Loucy (cell line): ENCODE measurements around the gene OLFML1.

Experiments used
- H2AFZ ChIP-seq: fragments of 200-600 bp; sonication (generic); 2 replicates; pipeline ENCODE4 v1.6.0; 2016; ENCODE audit warnings: antibody characterized with exemption, mild to moderate bottlenecking, low read length, moderate library complexity
- H3F3A ChIP-seq: fragments of 200-600 bp; 2 replicates; pipeline ENCODE4 v1.6.0; 2016; ENCODE audit warnings: antibody characterized with exemption, low read depth, mild to moderate bottlenecking
- H3K27me3 ChIP-seq: fragments of 200-600 bp; sonication (generic); 2 replicates; pipeline ENCODE4 v1.6.1; 2014; ENCODE audit warnings: low read length, mild to moderate bottlenecking; ENCODE audit not compliant: insufficient read depth, poor library complexity, severe bottlenecking
- H3K36me3 ChIP-seq: fragments of 200-600 bp; sonication (generic); 2 replicates; pipeline ENCODE4 v1.6.1; 2016; ENCODE audit warnings: low read length; ENCODE audit not compliant: insufficient read depth
- H3K4me1 ChIP-seq: fragments of 200-600 bp; sonication (generic); 2 replicates; pipeline ENCODE4 v1.5.1; 2014; ENCODE audit warnings: low read length, mild to moderate bottlenecking; ENCODE audit not compliant: insufficient read depth, poor library complexity, severe bottlenecking
- H3K4me2 ChIP-seq: fragments of 200-600 bp; sonication (generic); 2 replicates; pipeline ENCODE4 v1.6.0; 2014; ENCODE audit warnings: antibody characterized with exemption, low read length, low read depth, mild to moderate bottlenecking; ENCODE audit not compliant: poor library complexity, severe bottlenecking
- H3K4me3 ChIP-seq: fragments of 200-600 bp; sonication (generic); 2 replicates; pipeline ENCODE4 v1.5.1; 2014; ENCODE audit warnings: low read length, mild to moderate bottlenecking, mixed read lengths; ENCODE audit not compliant: poor library complexity, severe bottlenecking
- H3K79me2 ChIP-seq: fragments of 200-600 bp; sonication (generic); 2 replicates; pipeline ENCODE4 v1.6.1; 2014; ENCODE audit warnings: low read length; ENCODE audit not compliant: insufficient read depth
- H3K9ac ChIP-seq: fragments of 200-600 bp; sonication (generic); 2 replicates; pipeline ENCODE4 v1.6.0; 2014; ENCODE audit warnings: mild to moderate bottlenecking, low read depth, low read length, moderate library complexity; ENCODE audit not compliant: poor library complexity, severe bottlenecking
- H3K9me2 ChIP-seq: fragments of 200-600 bp; sonication (generic); replicated peaks from 2 replicates; pipeline ENCODE4 v1.6.1; 2016; ENCODE audit warnings: low read depth, low read length, mixed read lengths
- H3K9me3 ChIP-seq: fragments of 200-600 bp; sonication (generic); 2 replicates; pipeline ENCODE4 v1.6.1; 2014; ENCODE audit warnings: mild to moderate bottlenecking, antibody characterized with exemption, low read length, low read depth; ENCODE audit not compliant: insufficient read depth
- H4K20me1 ChIP-seq: fragments of 200-600 bp; sonication (generic); 2 replicates; pipeline ENCODE4 v1.6.0; 2014; ENCODE audit warnings: antibody characterized with exemption, low read length, mild to moderate bottlenecking; ENCODE audit not compliant: insufficient read depth, poor library complexity, severe bottlenecking
- EZH2phosphoT487 ChIP-seq: fragments of 200-600 bp; IDR thresholded peaks from 2 replicates; pipeline ENCODE4 v1.6.1; 2018; ENCODE audit warnings: antibody characterized with exemption, mild to moderate bottlenecking, moderate library complexity, borderline replicate concordance
- TF ChIP-seq, protein P1 (sequence below): fragments of 200-600 bp; sonication (generic); conservative IDR thresholded peaks from 2 replicates; pipeline ENCODE4 v1.5.1; 2014; ENCODE audit warnings: mild to moderate bottlenecking, antibody characterized with exemption, low read length

OLFML1 gene

GRCh38 chr11:7457211-7457610 lies 28.1 kb upstream of the OLFML1 start:
- no peak overlapping the region for H3K4me3 ChIP-seq
- H3K9me3 ChIP-seq, result no peaks in the 10 kb centered on the region
- H3K36me3 ChIP-seq, result no peaks in the 10 kb centered on the region
- H3K27me3 ChIP-seq, result no peaks in the 10 kb centered on the region
- H3K9me2 ChIP-seq, result no peaks in the 10 kb centered on the region
- H3K9ac ChIP-seq, result no peak overlapping the region
- no peak for TF ChIP-seq EZH2phosphoT487
- TF ChIP-seq, protein P1, sequence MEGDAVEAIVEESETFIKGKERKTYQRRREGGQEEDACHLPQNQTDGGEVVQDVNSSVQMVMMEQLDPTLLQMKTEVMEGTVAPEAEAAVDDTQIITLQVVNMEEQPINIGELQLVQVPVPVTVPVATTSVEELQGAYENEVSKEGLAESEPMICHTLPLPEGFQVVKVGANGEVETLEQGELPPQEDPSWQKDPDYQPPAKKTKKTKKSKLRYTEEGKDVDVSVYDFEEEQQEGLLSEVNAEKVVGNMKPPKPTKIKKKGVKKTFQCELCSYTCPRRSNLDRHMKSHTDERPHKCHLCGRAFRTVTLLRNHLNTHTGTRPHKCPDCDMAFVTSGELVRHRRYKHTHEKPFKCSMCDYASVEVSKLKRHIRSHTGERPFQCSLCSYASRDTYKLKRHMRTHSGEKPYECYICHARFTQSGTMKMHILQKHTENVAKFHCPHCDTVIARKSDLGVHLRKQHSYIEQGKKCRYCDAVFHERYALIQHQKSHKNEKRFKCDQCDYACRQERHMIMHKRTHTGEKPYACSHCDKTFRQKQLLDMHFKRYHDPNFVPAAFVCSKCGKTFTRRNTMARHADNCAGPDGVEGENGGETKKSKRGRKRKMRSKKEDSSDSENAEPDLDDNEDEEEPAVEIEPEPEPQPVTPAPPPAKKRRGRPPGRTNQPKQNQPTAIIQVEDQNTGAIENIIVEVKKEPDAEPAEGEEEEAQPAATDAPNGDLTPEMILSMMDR, result no peak
- no peaks in the 10 kb centered on the region for H3F3A ChIP-seq
- H3K4me1 ChIP-seq, result no peaks in the 10 kb centered on the region
- H4K20me1 ChIP-seq, result no peaks in the 10 kb centered on the region
- no peak overlapping the region for H3K4me2 ChIP-seq
- no peak overlapping the region for H2AFZ ChIP-seq
- no peaks in the 10 kb centered on the region for H3K79me2 ChIP-seq

GRCh38 chr11:7462706-7463105 lies 22.6 kb upstream of the OLFML1 start:
- Histone ChIP-seq H3K36me3 (no peaks in the 10 kb centered on the region), H4K20me1 (no peaks in the 10 kb centered on the region), H3K27me3 (no peaks in the 10 kb centered on the region), H3K9ac (no peak overlapping the region), H3K4me1 (peaks cover 4% of the 10 kb centered on the region), H3K4me3 (no peak overlapping the region), H3K79me2 (no peaks in the 10 kb centered on the region), H3K9me3 (no peaks in the 10 kb centered on the region), H2AFZ (no peak overlapping the region), H3K9me2 (no peaks in the 10 kb centered on the region), H3K4me2 (no peak overlapping the region), H3F3A (no peaks in the 10 kb centered on the region)
- TF ChIP-seq, protein P1, result no peak
- TF ChIP-seq EZH2phosphoT487, result no peak

- Histone ChIP-seq H3K9me3 (no peaks in the 10 kb centered on the region), H3F3A (no peaks in the 10 kb centered on the region), H4K20me1 (no peaks in the 10 kb centered on the region), H3K9me2 (no peaks in the 10 kb centered on the region), H2AFZ (no peak overlapping the region), H3K9ac (no peak overlapping the region), H3K36me3 (no peaks in the 10 kb centered on the region), H3K79me2 (no peaks in the 10 kb centered on the region), H3K4me2 (no peak overlapping the region), H3K4me3 (no peak overlapping the region), H3K27me3 (no peaks in the 10 kb centered on the region), H3K4me1 (peaks cover 4% of the 10 kb centered on the region)
- TF ChIP-seq EZH2phosphoT487, result no peak
- TF ChIP-seq, protein P1, result no peak
These were observed 17.7 kb upstream of the OLFML1 start for GRCh38 chr11:7467652-7468051.
